LNCAP (cell line): ENCODE results near the gene C1orf116.

ENCODE experiments used
- TF ChIP-seq, protein P1 (sequence below): fragments of 450-650 bp; IDR thresholded peaks from 2 replicates; pipeline ENCODE4 v1.5.1; 2017; ENCODE audit warnings: mild to moderate bottlenecking

The C1orf116 gene

DNA sequence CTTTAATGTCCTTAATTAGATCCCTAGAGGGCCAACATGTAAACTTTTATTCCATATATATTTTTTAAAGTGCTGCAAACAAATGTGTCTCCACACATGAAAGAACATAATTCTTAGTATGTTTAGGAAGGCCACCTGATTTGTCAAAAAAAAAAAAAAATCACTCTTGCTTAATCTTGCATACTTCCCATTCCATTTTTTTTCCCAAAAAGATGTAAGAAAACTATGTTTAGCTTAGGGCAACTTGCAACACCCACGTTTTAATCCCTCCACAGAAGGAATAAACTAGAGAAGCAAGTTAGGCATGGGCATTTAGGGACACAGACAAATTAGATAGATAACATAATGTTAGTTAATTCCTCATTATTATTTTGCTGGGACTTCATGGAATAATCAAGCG lies 12.9 kb upstream of the C1orf116 start:
- TF ChIP-seq, protein P1, sequence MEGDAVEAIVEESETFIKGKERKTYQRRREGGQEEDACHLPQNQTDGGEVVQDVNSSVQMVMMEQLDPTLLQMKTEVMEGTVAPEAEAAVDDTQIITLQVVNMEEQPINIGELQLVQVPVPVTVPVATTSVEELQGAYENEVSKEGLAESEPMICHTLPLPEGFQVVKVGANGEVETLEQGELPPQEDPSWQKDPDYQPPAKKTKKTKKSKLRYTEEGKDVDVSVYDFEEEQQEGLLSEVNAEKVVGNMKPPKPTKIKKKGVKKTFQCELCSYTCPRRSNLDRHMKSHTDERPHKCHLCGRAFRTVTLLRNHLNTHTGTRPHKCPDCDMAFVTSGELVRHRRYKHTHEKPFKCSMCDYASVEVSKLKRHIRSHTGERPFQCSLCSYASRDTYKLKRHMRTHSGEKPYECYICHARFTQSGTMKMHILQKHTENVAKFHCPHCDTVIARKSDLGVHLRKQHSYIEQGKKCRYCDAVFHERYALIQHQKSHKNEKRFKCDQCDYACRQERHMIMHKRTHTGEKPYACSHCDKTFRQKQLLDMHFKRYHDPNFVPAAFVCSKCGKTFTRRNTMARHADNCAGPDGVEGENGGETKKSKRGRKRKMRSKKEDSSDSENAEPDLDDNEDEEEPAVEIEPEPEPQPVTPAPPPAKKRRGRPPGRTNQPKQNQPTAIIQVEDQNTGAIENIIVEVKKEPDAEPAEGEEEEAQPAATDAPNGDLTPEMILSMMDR = no peak

DNA sequence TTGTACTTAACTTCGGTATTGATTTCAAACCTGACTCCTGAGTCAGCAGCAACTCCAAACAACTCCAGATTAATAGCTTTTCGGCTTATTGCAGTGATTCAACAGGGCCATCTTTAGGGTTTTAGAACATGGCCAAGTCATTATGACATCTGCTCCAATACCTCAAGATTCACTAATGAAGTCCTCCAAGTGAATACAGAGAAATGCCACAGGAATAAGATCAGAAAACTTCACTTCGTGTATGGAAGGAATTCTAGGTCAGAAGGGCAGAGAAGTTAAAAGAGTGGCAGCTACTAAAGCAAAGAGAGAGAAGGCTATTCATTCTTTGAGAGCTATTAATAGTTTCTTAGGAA lies 7.6 kb upstream of the C1orf116 start:
- TF ChIP-seq, protein P1 = no peak

DNA sequence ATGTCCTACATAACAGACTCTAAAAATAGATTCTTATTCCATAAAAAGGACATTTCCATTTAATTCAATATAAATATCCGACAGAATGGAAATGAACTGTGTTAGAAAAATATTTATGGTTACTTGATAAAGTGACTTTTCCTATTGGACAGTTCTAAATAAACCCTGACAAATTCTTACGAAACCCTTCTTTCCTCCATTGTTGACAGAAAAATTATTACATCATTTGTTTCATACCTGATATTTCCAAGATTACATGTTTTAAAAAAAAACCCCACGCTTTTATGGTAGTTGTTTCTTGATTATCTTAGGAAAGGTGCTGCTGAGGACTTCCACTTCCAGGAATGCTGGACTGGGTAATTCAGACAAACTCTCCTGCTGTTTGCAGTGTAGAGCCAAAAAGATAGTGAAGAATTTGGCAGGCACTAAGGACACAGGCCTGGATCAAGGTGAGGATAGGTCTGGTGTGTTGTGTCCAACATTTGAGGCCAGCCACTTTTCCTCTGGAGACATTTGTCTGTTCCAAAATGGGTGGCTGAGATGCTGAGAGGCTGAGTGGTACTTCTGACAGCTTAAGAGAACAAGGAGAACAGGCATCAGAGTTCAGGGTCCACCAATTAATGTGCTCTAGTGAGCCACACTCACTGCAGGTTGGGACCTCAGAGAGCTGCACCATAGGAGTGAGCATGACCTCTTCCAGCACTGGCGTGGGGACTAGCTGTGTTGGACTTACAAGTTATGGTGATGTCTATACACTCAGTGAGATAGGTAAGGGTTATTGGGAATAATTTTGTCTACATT lies 7.0 kb upstream of the C1orf116 start:
- TF ChIP-seq, protein P1 = no peak

DNA sequence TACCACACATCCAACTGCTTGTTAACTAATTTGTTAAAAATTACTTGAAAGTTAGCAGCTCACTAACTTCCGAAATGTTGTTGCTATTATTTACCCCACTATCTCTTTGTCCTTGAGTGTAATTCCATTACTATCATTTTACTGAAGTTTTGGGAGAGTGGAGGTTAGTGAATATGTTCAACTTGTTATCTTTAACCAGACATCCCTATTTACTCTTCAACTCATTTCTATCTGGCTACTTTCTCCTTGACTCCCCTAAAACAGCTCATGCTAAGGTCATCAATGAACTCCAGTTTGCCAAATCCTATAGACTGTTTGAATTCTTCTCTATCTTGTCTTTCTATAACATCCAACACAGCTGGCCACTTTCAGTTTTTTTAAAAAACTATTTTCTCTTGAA lies 4.3 kb upstream of the C1orf116 start:
- TF ChIP-seq, protein P1 = no peak

DNA sequence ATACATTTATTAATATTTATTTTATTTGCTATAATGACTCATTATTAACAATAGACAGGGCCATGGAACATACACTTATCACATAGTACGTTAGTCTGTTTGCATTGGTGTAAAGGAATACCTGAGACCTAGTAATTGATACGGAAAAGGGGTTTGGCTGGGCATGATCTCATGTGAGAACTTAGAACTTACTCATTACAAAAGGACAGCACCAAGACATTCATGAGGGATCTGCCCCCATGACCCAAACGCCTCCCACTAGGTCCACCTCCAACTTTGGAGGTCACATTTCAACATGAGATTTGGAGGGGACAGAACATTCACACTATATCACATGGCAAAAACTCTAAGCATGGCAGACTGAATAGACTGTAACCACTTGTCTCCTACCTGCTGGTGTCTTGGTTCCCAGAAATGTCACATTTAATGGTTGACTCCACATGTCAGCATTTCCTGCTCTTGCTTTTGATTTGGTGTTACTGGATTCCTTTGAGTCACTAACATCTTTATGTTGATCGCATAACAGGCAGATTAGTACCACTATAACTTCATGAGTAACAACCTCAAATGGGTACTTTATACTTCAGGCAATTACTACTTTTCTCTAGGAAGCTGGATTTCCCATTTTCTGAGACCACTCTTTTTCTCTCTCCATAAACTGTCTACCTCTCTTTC lies 3.5 kb upstream of the C1orf116 start:
- TF ChIP-seq, protein P1 = no peak

DNA sequence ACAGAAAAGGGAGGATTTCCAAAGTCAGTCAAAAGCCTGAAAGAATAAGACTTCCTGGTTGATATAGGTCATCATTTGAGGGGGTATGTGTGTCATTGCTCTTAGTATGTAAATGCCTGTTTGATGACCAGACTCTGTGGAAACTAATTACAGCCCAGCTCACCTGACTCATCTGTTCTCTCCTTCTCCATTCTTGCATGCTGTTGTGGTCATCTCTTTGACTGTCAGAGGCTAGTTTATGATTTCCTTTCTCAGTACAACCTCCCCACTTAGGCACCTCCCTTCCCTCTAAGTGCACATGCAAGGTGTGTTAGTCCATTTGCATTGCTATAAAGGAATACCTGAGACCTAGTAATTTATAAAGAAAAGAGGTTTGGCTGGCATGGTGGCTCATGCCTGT lies 2.4 kb upstream of the C1orf116 start:
- TF ChIP-seq, protein P1 = no peak

DNA sequence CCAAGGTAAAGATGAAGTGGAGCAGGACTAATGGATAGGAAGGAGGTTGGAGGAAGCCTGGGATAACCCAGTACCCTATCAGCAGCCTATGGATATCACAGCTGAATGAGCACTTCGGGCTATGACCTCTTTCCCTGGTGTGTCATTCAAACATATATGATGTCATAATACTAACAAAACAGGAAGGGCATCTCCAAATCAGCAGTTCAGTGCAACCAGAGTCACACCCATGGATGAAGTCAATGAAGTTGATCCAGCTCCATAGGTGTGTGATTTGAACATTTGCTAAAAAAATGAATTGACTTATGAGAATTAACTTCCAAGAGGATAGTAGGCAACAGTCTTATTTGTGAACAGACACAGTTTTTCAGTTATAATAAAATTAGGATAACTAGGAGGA lies 1.7 kb upstream of the C1orf116 start:
- TF ChIP-seq, protein P1 = no peak
